Transverse colon (tissue), 4 donors: ENCODE data around the gene GPR42. TPM values are rescaled to one million over a fixed set of nuclear protein-coding genes. Genes with fewer than 3 reads are reported as not detected.
A peak's percentile ranks its signal among the peaks of the same experiment; 100 is the strongest.
"Not testable (repeated sequence)": the region's sequence is repeated elsewhere in the genome, so short reads cannot be mapped to it uniquely, and the experiment has no call there.

ENCODE experiments used
- DNase-seq: peaks from one replicate; pipeline ENCODE4 v3.0.0-alpha.2; 2019
- H3K27ac ChIP-seq, 4 donors: fragments of 200-600 bp; sonication (generic); 2 replicates each; pipeline ENCODE4 v1.5.1; 2016 to 2018; ENCODE audit warnings: inconsistent platforms in 4 of 4
- H3K27me3 ChIP-seq: fragments of 200-600 bp; sonication (generic); 2 replicates; pipeline ENCODE4 v1.5.1; 2017; ENCODE audit warnings: inconsistent platforms
- H3K36me3 ChIP-seq, 4 donors: fragments of 200-600 bp; sonication (generic); 2 replicates each; pipeline ENCODE4 v1.5.1; 2017 to 2019; ENCODE audit warnings: inconsistent platforms in 4 of 4
- H3K4me1 ChIP-seq, 4 donors: fragments of 200-600 bp; sonication (generic); 2 replicates each; pipeline ENCODE4 v1.5.1; 2017 to 2020; ENCODE audit warnings: inconsistent platforms in 4 of 4
- H3K4me3 ChIP-seq, 4 donors: fragments of 200-600 bp; sonication (generic); 1 replicate in 1 of 4; 2 replicates in 3 of 4; pipeline versions ENCODE4 v1.5.1 to v1.6.1; 2017 to 2019; ENCODE audit warnings: inconsistent platforms in 4 of 4
- H3K9me3 ChIP-seq, 2 donors: fragments of 200-600 bp; sonication (generic); 2 replicates each; pipeline ENCODE4 v1.5.1; 2017 to 2019; ENCODE audit warnings: inconsistent platforms in 2 of 2
- EP300 ChIP-seq: sonication (generic); formaldehyde crosslinking; IDR thresholded peaks from one replicate; pipeline ENCODE4 v1.6.1; 2017; ENCODE audit warnings: antibody characterized with exemption, low read depth
- POLR2A ChIP-seq: fragments of 450-650 bp; IDR thresholded peaks from one replicate; pipeline ENCODE4 v1.6.1; 2016; ENCODE audit warnings: antibody characterized with exemption, mild to moderate bottlenecking, moderate library complexity
- POLR2AphosphoS5 ChIP-seq, 3 donors: sonication (generic); formaldehyde crosslinking; IDR thresholded peaks; one replicate each; pipeline ENCODE4 v1.6.1; 2016; ENCODE audit warnings: antibody characterized with exemption in 3 of 3
- WGBS, 2 donors: methylation state at CpG; one replicate each; pipeline ENCODE4 v1.1.5; 2018; ENCODE audit warnings: low coverage in 1 of 2; 5-methylcytosine and 5-hydroxymethylcytosine counted together
- in situ Hi-C, 4 donors: fragments of 200-750 bp; cut with MboI; loops; one replicate each; pipeline versions ENCODE4 v1.15.0 to v1.15.1; 2017; ENCODE audit warnings: low sequenced_read_pairs in 3 of 4, low pct_ligation_motif_present in 1 of 4, low pct_unique_long_range_greater_than_20kb in 1 of 4
- intact Hi-C: fragments of 100-400 bp; cut with DNase I; formaldehyde crosslinking; loops from one replicate; pipeline ENCODE4 v1.15.1; 2023; ENCODE audit warnings: low total_unique reads
- total RNA-seq, 4 donors: library from RNA; depleted of rRNA; stranded (reverse); fragments of >200 nt; gene quantifications; one replicate each; pipeline ENCODE4 v1.1.0, GENCODE V29; 2016
- TF ChIP-seq, protein P1 (sequence below), 5 experiments: fragments of 200-600 bp in 3 of 5; fragments of 450-650 bp in 2 of 5; sonication (generic) in 3 of 5; IDR thresholded peaks; 1 replicate in 2 of 5; 2 replicates in 3 of 5; pipeline ENCODE4 v1.5.1; 2016 to 2017; ENCODE audit warnings: antibody characterized with exemption in 5 of 5, inconsistent platforms in 3 of 5, mild to moderate bottlenecking in 2 of 5, moderate library complexity in 1 of 5

GPR42 gene
- total RNA-seq, 4 donors from 2014 or later: not detected

DNA sequence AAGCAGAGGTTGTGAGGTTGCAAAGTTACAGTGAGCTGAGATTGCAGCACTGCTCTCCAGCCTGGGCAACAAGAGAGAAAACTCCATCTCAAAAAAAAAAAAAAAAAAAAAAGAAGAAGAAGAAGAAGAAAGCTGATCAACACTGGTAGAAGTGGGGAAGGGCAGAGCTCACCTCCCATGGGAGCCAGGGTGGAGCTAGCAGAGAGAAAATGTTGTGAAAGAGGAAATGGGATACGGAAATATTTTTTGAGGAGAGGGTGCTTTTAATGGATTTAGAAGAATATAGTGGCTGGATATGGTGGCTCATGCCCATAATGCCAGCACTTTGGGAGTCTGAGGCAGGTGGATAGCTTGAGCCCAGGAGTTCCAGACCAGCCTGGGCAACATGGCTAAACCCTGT, 6.8 kb downstream of the GPR42 start:
- peaks cover 0 to 8% (median 2%) of the 10 kb centered on the region in 4 donors for H3K4me1 ChIP-seq
- H3K4me3 ChIP-seq: no peak overlapping the region
- TF ChIP-seq EP300 (no peak), POLR2AphosphoS5 (IDR thresholded peaks at IDR 0.05) (no peak), POLR2A (no peak)
- TF ChIP-seq, protein P1, sequence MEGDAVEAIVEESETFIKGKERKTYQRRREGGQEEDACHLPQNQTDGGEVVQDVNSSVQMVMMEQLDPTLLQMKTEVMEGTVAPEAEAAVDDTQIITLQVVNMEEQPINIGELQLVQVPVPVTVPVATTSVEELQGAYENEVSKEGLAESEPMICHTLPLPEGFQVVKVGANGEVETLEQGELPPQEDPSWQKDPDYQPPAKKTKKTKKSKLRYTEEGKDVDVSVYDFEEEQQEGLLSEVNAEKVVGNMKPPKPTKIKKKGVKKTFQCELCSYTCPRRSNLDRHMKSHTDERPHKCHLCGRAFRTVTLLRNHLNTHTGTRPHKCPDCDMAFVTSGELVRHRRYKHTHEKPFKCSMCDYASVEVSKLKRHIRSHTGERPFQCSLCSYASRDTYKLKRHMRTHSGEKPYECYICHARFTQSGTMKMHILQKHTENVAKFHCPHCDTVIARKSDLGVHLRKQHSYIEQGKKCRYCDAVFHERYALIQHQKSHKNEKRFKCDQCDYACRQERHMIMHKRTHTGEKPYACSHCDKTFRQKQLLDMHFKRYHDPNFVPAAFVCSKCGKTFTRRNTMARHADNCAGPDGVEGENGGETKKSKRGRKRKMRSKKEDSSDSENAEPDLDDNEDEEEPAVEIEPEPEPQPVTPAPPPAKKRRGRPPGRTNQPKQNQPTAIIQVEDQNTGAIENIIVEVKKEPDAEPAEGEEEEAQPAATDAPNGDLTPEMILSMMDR (IDR thresholded peaks at IDR 0.05): no peak
- no peaks in the 10 kb centered on the region for H3K36me3 ChIP-seq
- no peak overlapping the region for H3K27ac ChIP-seq
- DNase-seq: no peak
- 14 to 63% methylated on average over 1 of the region's 1 CpG for WGBS, 2 donors
- intact Hi-C loops: no loop called here
- in situ Hi-C loops: no loop called here
- H3K9me3 ChIP-seq: no peaks in the 10 kb centered on the region
- no peaks in the 10 kb centered on the region for H3K27me3 ChIP-seq

DNA sequence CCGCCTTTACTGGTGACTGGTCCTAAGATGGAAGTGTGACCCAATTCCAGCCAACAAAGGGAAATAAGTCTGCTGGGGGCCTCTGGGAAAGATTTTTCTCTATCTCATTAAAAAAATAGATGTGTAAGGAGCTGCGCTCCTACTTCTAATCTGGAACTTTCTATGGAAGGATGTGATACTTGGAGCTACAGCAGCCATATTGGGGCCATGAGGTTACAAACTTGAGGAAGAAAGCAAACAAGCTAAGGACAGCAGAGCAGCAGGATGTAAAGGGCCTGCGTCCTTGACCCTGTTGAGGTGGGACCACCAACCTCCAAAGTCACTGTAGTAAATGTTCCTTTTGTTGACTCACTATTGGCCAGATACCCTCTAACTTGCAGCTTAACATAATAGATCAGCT, 7.5 kb downstream of the GPR42 start:
- in situ Hi-C loops (no loop called here), intact Hi-C loops (no loop called here)
- no peaks in the 10 kb centered on the region for H3K9me3 ChIP-seq
- WGBS, 2 donors: 86 to 98% methylated on average over 1 to 3 of the region's 3 CpGs
- peaks cover 0 to 8% (median 2%) of the 10 kb centered on the region in 4 donors for H3K4me1 ChIP-seq
- H3K36me3 ChIP-seq: no peaks in the 10 kb centered on the region
- no peaks in the 10 kb centered on the region for H3K27me3 ChIP-seq
- DNase-seq: no peak
- H3K4me3 ChIP-seq: no peak overlapping the region
- no peak overlapping the region for H3K27ac ChIP-seq
- TF ChIP-seq EP300 (no peak), POLR2A (no peak), POLR2AphosphoS5 (IDR thresholded peaks at IDR 0.05) (no peak)
- TF ChIP-seq, protein P1 (IDR thresholded peaks at IDR 0.05): no peak

DNA sequence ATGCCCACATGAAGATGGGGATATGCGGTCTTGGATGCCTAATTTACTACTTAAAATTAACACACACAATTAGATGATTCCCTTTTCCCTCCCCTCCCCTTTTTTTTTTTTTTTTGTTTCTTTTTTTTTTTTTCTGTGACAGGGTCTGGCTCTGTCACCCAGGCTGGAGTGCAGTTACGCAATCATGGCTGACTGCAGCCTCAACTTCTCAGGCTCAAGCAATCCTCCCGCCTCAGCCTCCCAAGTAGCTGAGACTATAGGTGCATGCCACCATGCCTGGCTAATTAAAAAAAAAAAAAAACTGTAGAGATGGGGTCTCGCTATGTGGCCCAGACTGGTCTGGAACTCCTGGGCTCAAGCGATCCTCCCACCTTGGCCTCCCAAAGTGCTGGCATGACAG, 8.7 kb downstream of the GPR42 start:
- H3K9me3 ChIP-seq, H3K27me3 ChIP-seq, in situ Hi-C loops, H3K4me3 ChIP-seq, intact Hi-C loops, H3K36me3 ChIP-seq, H3K27ac ChIP-seq, H3K4me1 ChIP-seq, DNase-seq: not testable (repeated sequence)
- 85 to 90% methylated on average over 2 to 5 of the region's 5 CpGs for WGBS, 2 donors

DNA sequence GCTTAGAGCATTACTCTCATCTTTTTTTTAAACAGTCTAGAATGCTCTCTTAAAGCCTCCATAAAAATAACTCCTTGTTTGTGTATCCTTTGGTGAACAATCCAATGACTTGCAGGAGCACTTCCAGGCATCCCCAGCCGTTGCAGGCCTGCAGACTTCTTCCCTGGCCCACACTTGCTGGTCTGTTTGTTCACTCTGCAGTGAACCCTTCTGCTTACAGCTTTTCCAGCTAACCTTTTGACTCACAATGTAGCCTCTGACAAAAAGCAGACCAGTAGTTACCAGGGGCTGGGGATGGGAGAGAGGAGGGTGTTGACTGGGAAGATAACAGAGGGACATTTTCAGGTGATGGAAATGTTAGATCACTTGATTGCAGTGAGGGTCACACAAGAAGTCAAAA, 9.1 kb downstream of the GPR42 start:
- Histone ChIP-seq H3K4me1 (peaks cover 0 to 8% (median 2%) of the 10 kb centered on the region in 4 donors), H3K27me3 (no peaks in the 10 kb centered on the region), H3K4me3 (no peak overlapping the region), H3K27ac (peak overlapping the region in 2 of 4 donors; percentile 34 to 41), H3K36me3 (no peaks in the 10 kb centered on the region), H3K9me3 (peaks cover 0 to 2% of the 10 kb centered on the region in 2 donors)
- 0 to 36% methylated on average over 1 of the region's 1 CpG for WGBS, 2 donors
- in situ Hi-C loops: no loop called here
- TF ChIP-seq EP300 (no peak), POLR2AphosphoS5 (IDR thresholded peaks at IDR 0.05) (no peak), POLR2A (no peak)
- TF ChIP-seq, protein P1 (IDR thresholded peaks at IDR 0.05): no peak
- intact Hi-C loops: no loop called here
- no peak for DNase-seq

DNA sequence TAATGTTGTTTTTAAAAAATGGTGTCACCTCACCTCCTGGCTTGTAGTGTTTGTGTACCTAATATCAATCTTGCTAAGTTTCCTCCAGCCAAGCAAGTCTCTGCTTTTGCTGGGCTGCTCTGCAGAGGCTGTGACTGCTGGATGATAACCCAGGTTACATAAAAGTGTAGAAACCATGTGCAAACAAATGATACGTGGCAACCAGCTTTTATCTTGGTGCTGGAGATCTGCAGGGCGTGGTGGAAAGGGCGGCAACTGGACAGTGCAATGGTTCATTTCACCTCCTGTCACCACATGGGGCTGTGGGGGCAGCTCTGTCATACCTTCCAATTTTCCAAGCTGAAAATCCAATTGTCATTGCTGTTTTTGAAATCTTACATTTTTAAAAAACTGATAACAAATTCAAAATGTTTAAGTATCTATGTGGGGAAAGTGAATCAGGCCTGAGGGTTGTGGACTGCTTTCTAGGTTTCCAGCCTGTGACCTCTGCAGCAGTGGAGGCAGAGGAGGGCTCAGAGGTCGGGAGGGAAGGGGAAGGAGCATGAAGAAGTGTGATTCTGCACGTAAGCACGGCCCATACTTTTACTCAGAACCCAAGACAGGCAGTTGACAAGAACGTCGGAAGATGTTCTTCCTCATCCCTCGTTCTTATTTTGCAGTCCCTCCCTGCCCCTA, 9.7 kb downstream of the GPR42 start:
- peaks cover under 1 to 4% of the 10 kb centered on the region in 2 donors for H3K9me3 ChIP-seq
- in situ Hi-C loops (no loop called here), intact Hi-C loops (no loop called here)
- WGBS, 2 donors: 41 to 69% methylated on average over 6 to 9 of the region's 9 CpGs
- H3K4me3 ChIP-seq: no peak overlapping the region
- TF ChIP-seq POLR2A (no peak), EP300 (no peak), POLR2AphosphoS5 (IDR thresholded peaks at IDR 0.05) (no peak)
- TF ChIP-seq, protein P1 (IDR thresholded peaks at IDR 0.05): no peak
- H3K27me3 ChIP-seq: no peaks in the 10 kb centered on the region
- H3K36me3 ChIP-seq: no peaks in the 10 kb centered on the region
- peak overlapping the region in 2 of 4 donors; percentile 34 to 41 for H3K27ac ChIP-seq
- H3K4me1 ChIP-seq: peaks cover 0 to 8% (median 2%) of the 10 kb centered on the region in 4 donors
- no peak for DNase-seq
